Dermis blood vessel endothelial cell (primary cell): ENCODE data around the gene C19orf38. TPM values are rescaled to one million over a fixed set of nuclear protein-coding genes. Genes with fewer than 3 reads are reported as not detected.
"Not testable (repeated sequence)": the region's sequence is repeated elsewhere in the genome, so short reads cannot be mapped to it uniquely, and the experiment has no call there.

ENCODE experiments used
- DNase-seq: peaks from one replicate; pipeline ENCODE4 v3.0.0; 2010
- total RNA-seq: library from RNA; depleted of rRNA; stranded (reverse); fragments of >200 nt; gene quantifications from 2 replicates; pipeline ENCODE4 v1.2.3, GENCODE V29; 2014

C19orf38 gene
- total RNA-seq, 1 donor from 2014 or later: not detected

DNA sequence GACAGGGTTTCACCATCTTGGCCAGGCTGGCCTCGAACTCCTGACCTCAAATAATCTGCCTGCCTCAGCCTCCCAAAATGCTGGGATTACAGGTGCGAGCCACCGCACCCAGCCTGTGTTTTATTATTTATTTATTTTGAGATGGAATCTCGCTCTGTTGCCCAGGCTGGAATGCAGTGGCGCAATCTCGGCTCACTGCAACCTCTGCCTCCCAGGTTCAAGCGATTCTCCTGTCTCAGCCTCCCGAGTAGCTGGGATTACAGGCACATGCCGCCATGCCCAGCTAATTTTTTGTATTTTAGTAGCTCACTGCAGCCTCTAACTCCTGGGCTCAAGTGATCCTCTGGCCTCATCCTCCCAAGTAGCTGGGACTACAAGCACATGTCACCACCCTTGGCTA is 29.4 kb downstream of the C19orf38 start:
- not testable (repeated sequence) for DNase-seq

DNA sequence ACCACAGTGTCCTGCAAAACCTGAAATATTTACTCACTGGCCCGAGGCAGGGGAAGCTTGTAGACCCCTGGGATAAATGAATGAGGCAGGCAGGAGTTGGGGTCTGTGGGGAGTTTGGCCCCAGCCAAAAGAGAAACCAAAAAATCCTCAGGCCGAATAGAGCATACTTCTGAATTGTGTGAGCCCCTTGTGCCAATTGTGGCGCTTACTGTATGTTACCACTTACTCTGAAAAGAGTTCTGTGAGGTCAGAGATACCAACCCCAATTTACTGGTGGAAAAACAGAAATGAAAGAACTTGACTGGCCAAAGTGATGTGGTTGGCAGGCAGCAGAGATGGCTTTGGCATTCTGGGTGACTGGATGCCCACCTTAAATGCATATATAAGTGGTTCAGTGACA is 30.0 kb downstream of the C19orf38 start:
- DNase-seq: no peak

DNA sequence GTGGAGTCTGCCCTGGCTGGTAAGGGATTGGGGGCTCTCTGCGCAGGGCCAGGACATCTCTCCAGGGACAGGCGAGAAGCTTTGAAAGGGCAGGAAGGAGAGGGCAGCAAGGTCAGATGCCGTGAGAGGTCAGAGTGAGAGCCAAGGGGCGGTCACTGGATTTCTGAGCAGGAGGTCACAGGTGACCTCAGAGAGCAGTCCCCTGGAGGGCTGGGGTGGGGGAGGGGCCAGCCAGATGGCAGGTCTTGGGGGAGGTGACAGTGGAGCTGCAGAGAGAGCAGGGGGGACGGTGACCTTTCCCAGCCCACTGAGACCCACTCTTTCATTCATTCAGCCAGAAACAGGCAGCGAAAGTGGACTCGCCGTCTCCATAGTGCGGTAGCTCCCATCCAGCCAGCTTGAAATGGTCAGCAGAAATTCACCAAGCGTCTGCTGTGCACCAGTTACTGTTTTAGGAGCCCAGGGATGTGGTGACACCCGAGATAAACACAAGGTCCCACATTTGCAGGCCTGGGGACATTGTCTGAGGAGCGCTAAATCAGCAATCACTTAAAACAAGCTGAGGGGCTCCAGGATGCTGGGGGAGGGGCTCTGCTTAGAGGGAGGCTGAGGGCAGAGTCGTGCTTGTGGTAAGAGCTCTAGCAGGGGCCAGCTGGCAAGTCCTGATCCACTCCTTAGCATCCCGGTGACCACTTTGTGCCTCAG is 33.3 kb downstream of the C19orf38 start:
- DNase-seq: no peak

DNA sequence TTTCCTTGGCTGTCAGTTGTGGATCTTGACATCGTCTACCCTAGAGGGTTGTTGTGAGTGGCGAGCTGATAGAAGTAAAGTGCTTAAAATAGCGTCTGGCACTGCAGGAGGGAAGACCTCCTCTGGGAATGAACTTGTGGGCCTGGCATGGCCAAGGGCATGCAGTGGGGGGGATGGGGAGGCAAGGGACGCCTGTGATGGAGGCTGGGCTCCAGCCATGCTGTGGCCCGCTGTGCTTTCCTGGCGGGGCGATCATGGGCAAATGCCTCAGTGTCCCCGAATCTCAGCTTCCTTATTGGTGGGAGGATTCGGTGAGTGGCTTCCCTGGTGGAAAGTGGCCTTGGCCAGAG is 33.9 kb downstream of the C19orf38 start:
- DNase-seq: no peak

DNA sequence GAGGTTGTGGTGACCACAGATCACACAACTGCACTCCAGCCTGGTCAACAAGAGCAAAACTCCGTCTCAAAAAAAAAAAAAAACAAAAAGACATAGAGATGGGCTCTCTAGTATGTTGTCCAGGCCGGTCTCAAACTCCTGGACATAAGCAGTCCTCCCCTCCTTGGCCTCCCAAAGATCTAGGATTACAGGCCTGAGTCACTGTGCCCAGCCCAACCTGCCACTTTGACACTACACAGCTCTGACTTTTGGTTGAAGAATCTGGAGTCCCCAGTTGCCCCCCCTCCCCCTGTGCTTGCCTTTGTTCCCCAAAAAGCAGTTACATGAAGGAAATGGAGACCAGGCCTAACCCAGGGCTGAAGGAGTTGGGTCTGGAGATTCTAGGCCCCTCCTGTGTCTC is 36.1 kb downstream of the C19orf38 start:
- DNase-seq: no peak

DNA sequence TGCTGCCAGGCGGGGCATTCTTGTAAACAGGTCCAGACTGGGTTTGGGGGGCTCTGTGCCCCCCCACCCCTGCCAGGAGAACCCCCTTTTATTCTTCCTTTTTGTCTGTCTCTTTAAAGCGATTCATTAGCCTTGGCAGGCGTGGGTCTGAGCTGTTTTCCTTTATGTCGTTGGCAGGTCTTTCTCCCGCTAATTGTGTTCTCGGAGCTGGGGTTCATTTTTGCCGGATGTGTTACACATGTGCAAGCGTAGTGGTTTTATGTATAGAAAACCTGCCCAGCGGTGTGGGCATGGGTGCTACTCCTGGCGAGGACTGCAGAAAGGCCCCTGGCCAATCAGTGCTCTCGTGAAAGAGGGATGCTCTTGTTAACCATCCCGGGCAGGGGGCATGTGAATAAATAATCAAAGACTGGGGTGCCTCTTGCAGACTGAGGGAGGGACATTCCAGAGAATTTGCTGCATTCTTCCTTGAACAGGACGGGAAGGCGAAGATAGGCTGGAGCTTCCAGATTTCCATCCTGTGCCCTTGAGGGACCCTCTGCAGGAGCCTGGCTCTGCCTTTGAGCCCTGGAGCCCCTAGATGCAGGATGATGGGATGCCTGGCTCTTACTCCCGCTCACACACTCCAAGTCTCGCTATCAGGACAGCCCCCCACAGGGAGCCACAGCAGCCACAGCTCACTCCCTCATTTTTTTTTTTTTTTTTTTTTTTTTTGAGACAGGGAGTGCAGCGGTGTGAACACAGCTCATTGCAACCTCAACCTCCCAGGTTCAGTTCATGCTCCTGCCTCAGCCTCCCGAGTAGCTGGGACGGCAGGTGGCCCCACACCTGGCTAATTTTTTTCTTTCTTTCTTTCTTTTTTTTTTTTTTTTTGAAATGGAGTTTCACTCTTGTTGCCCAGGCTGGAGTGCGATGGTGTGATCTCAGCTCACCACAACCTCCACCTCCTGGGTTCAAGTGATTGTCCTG is 37.3 kb downstream of the C19orf38 start:
- peak; percentile 28 for DNase-seq

DNA sequence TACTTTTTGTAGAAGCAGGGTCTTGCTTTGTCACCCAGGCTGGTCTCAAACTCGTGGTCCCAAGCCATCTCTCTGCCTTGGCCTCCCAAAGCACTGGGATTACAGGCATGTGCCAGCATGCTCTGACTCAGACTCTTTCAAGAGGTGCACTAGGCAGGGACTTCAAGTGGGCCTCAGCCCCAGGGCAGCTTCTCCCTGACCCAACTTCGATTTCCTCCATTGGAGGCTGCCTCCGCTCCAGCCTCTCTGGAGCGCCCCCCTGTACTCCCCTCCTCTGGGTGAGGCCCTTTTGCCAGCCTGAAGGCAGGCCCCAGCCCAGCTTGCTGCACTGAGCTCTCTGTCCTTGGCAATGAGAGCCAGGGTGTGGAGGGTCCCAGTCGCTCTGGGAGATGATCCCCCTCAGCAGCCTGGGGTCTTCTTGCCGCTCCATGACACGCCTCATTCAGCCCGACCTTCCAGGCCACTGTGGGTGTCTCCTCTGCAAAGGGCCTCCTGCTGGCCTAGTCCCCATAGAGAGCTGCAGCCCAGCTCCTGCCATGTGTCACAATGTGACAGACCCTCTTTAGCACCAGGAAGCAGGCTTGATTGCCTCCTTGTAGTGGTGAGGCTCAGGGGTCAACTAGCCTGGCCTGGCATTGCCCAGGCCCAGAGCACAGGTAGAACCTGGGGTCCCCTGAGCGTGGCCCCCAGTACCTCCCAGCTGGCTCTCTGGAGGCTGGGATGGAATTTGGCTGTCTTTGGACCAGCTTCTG is 39.6 kb downstream of the C19orf38 start:
- DNase-seq: no peak

DNA sequence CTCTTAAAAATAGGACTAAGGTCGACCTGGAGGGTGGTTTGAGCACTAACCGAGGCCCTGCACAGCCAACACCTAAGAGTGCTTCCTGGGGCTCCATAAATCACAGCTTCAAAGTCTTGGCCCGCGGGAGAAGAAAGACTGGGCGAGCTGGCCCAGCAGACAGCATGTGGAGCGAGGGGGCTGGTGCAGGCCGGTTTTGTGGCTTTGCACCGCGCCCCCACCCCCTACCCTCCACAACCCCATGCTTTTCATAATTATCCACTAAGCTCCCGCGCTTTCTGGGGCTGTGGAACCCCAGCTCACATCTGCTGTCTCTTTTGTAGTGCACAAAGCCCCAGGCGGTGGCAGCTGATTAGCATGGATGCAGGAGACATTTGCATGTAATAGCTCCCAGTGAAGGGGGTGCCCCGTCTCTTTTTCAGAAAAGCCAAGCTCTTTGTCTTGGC is 40.2 kb downstream of the C19orf38 start:
- DNase-seq: no peak

DNA sequence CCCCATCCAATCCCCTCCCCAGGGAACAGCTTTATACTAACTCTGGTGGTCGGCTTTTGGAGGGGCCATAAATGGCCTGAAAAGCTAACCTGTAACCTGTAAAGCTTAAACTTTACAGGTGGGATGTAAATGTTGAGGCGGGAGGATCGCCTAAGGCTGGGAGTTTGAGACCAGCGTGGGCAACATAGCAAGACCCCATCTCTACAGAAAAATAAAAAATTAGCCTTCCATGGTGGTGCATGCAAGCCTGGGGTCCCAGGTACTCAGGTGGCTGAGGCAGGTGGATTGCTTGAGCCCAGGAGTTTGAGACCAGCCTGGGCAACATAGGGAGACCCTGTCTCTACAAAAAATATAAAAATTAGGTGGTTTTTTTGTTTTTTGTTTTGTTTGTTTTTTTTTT is 41.7 kb downstream of the C19orf38 start:
- no peak for DNase-seq

DNA sequence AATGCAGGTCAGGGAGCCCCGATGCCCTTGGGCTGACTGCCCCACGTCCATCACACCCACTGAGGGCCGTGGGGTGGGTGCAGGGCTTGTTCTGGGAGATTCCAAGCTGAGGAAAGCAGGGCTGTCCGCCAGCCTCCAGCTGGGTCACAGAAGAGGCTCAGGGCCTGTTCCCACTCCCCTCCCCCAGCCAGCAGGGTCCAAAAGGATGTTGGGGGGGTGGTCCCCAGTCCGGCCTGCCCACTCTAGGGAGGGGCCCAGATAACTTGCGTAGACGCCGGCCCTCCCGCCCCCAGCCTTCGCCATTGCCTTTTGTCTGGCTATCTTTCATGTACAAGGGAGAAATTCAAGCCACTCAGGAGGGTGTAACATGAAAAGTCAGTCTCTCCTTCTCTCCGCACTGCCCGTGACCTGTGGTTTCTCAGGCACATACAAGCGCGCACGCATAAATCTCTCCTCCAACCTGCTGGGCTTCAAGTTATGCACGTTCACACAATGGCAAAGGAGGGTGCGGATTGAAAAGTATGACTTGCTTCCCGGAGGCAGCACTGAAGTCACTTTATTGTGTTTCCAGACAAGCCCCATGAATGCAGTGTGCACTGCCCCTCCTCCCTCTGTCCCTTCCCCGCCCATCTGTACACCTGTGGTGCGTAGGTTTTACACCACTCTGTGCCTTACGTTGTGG is 43.3 kb downstream of the C19orf38 start:
- DNase-seq: no peak

DNA sequence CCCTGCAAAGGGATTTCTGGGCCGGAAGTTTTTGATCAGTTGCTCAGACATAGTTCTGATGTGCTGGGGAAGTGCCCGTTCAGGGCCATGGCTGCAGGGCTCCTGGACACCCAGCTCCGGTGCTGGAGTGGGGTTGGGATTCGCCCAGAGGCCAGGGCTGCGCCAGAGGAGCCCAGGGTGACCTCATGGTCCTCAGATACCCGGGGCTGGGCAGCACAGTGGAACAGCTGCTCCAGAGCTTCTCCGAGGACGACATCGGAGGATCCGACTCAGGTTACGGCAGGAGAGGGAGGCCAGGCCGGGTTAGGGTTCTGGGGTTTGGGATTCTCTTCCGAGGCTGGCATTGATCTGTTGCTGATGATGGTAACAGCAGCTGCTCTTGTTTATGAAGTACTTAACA is 44.0 kb downstream of the C19orf38 start:
- DNase-seq: no peak

DNA sequence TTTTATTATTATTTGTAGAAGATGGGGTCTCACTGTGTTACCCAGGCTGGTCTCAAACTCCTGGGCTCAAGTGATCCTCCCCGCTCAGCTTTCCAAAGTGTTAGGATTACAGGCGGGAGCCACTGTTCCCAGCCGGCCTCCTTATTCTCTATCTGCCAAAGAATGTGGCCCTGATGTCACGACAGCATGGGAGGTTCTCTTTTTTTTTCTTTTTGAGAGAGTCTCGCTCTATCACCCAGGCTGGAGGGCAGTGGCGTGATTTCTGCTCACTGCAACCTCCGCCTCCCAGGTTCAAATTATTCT is 46.6 kb downstream of the C19orf38 start:
- DNase-seq: no peak

DNA sequence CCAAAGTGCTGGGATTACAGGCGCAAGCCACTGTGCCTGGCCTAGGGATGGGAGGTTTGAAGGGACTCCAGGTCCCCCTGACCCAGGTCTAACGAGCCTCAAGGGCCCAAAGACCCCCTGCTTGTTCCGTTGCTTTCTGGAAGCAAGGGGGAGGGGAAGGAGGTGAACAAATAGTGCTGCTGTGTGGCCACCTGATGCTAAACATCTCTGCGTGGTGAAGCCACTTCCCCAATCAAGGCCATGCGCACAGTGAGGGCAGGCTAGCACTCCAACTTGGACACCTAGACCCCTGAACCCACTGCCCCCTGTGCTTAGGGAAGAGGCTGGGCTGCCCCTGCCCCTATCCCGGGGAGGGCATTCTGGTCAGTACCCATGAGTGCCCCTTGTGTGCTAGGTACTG is 47.1 kb downstream of the C19orf38 start:
- DNase-seq: no peak

DNA sequence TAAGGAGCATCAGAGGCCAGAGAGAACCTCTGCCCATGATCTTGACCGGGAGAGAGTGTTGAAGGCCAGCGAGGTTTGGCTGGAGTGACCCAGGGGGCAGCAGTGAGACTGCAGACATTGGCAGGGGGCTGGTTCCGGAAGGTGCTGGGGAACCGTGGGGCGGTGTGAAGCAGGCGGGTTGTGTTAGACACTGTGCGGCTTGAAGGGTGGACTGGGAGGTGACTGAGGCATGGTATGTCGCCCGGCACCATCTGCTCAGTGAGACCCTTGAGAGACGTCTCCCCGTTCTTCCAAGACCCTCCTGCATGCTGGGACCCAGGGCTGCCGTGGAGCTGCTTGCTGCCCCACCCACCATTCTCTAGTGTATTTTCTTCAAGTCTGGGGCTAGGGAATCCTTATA is 47.7 kb downstream of the C19orf38 start:
- no peak for DNase-seq

DNA sequence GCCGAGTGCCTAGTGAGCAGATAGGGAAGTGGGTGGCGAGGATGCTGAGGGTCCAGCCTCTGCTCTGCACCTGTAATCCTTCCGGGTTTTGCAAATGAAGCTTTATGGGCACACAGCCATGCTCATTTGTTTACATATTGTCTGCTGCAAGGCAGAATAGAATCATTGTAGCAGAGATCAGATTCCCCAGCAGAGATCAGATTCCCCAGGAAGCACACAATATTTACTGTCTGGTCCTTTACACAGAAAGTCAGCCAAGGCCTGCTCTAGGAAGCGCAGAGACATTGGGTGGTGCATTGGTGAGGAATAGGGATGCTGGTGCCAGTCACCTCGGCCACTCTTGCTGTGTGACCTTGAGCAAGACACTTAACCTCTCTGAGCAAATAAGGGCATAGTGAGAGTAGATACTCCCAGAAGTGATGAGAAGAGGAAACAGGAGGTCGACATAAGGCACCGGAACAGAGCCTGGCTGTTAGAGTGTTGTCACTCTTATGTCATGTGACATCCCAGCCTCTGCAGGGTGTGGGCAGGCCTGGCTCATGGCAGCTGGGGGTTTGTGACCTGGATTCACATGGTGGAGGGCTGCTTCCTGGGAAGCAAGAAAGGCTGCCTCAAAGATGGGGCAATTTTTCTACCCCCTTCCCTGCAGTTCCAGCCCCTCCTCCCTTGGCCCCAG is 48.8 kb downstream of the C19orf38 start:
- peak; percentile 12 for DNase-seq

DNA sequence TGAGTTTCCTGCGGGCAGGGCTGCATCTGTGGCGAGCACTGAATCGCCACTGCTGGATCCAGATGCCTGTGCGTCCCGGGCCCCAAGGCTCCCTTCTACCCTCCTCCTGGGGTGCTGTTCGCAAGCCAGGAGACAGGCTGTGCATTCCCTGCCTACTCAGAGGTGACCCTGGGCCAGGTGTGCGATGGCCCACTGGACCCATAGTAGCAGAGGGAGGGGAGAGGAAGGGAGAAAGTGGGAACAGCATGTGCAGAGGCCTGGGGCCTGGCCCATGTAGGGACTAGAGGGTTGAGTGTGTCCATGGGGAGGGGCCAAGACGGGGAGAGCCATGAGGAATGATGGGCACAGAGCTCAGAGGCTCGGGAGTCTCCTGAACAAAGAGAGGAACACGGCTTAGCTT is 50.4 kb downstream of the C19orf38 start:
- DNase-seq: no peak

DNA sequence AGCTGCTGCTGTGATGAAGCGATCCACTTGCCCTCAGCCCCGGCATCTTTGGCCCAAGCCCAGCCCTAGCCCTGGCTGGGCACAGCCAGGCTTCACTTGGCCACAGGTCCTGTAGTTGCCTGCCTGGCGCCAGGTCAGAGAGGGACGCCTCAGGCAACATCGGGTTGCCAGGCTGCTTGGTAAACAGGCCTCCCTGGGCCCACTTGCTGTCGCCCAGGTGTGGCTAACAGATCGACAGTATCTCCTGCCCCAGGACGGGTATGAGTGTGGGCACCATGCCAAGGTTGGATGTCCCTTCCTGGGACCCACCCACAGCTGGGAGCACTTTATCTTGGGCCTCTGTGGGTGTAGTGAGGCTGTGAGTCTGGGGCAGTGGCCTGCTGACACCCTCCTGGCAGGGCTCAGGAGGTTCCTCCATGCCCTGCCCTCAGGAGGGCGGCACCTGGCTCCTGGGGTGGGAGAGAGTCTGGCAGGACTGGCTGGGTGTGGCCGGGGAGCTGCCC is 51.0 kb downstream of the C19orf38 start:
- DNase-seq: no peak

DNA sequence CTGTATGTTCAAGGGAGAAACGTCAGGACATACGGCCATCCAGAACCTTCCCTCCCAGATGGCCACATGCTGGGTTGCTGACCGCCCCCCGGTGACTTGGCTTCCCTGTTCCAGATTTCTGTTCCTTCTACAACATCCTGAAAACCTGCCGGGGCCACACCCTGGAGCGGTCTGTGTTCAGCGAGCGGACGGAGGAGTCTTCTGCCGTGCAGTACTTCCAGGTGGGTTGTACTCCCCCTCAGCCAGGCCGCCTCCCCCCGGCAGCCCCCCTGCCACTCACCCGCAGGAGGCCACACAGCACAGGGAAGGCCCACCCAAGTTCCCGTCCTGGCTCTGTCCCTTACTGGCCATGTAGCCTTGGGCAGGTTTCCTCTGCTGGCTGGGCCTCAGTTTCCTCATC is 59.7 kb downstream of the C19orf38 start:
- no peak for DNase-seq

DNA sequence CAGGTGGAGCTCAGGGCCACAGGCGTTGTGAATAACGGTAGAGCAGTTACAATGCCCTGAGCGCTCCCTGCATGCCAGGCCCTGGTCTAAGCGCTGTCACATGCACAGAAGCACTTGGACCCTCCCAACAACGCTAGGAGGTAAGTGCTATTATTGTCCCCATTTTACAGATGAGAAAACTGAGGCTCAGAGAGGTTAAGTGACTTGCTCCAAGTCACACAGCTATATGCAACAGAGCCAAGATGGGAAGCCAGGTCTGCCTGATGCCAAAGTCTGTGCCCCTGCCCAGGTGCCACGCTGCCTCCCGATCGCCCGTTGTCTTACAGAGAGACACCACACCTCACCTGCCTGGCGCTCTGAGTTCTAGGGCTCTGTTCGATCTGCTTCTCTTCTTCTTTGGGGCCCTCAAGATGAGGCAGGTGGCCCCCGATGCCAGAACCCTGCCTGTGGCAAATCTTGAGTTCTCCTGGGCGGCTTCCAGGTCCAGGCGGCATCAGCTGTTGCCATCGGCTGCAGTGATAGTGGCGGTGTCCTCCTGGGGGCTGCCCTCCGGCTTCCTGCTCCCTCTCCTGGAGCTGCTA is 60.3 kb downstream of the C19orf38 start:
- no peak for DNase-seq

DNA sequence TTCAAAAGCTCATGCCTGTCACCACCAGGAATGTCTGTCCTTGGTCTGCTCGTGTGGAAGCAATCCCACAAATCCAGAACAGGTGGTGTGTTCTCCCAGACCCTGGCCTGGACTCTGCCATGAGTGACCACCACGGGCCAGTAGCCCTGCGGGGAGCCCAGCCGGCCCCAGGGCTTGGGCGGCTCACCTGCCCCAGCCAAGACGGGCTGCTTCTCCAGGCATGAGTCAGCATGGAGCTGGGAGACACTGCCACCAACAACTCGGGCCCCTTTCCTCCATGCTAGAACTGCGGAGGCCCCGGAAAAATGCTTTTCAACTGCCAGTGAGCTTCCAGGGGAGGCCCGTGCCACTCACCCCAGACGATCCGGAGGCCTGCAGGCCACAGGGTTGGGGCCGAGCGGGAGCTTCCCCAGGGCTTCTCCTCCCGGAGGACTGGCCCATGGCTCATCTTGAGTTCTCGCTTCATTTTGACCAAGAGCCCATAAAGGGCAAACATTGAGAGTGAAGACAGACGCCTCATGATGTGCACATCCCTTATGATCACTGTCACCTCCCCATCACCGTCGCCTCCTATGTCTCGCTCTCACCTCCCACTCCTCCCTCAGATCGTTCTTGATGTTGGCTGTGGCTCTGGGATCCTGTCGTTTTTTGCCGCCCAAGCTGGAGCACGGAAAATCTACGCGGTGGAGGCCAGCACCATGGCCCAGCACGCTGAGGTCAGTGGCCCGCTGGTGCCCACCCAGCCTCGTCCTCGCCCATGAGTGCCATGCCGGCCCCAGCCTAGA is 63.6 kb downstream of the C19orf38 start:
- no peak for DNase-seq

DNA sequence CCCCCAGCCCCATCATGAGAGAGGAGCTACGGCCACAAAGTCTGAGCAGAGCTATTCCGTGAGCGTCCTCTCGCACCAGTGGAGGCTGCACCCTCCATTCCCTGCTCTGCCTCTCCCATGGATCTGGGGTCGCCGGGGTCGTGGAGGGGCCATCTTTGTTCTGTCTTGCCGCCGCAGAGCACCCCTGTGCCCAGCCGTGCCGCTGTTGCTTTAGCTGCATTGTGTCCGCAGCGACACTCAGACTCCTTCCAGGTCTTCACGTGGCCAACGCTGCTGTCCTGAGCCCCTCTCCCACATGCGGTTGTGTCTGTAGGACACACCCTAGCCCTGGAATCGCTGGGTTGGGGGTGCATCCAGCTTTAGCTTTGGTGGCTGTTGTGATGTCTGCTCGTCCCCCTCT is 64.4 kb downstream of the C19orf38 start:
- DNase-seq: no peak
